Thyroid gland (tissue), 4 donors: ENCODE results near the gene PRKAB2.

Experiments used
- POLR2A ChIP-seq, 2 donors: fragments of 450-650 bp; IDR thresholded peaks; one replicate each; pipeline ENCODE4 v1.6.1; 2017; ENCODE audit warnings: antibody characterized with exemption in 2 of 2, mild to moderate bottlenecking in 2 of 2, moderate library complexity in 1 of 2
- TF ChIP-seq, protein P1 (sequence below), 6 experiments: fragments of 200-600 bp in 3 of 6; fragments of 450-650 bp in 3 of 6; sonication (generic) in 3 of 6; IDR thresholded peaks; one replicate each; pipeline ENCODE4 v1.5.1; 2016 to 2019; ENCODE audit warnings: antibody characterized with exemption in 6 of 6, mild to moderate bottlenecking in 2 of 6, inconsistent platforms in 1 of 6, moderate library complexity in 1 of 6

GRCh38 chr1:147172168-147173016 is at the start of gene PRKAB2:
- TF ChIP-seq, protein P1, sequence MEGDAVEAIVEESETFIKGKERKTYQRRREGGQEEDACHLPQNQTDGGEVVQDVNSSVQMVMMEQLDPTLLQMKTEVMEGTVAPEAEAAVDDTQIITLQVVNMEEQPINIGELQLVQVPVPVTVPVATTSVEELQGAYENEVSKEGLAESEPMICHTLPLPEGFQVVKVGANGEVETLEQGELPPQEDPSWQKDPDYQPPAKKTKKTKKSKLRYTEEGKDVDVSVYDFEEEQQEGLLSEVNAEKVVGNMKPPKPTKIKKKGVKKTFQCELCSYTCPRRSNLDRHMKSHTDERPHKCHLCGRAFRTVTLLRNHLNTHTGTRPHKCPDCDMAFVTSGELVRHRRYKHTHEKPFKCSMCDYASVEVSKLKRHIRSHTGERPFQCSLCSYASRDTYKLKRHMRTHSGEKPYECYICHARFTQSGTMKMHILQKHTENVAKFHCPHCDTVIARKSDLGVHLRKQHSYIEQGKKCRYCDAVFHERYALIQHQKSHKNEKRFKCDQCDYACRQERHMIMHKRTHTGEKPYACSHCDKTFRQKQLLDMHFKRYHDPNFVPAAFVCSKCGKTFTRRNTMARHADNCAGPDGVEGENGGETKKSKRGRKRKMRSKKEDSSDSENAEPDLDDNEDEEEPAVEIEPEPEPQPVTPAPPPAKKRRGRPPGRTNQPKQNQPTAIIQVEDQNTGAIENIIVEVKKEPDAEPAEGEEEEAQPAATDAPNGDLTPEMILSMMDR (IDR thresholded peaks at IDR 0.05), result peak; percentile 68 to 97 (median 92)
- TF ChIP-seq POLR2A (IDR thresholded peaks at IDR 0.05), result peak in 1 of 2 donors; percentile 80
